IPS DF 4.7 (cell line): ENCODE data around the gene FAM98A.

ENCODE experiments used
- DNase-seq: peaks from one replicate; pipeline ENCODE4 v3.0.0-alpha.2; 2013; ENCODE audit warnings: low spot score; ENCODE audit errors: extremely low read depth

FAM98A gene

GRCh38 chr2:33599175-33599942 lies at the start of gene FAM98A:
TSS of gene FAM98A (minus strand) at chr2:33599299. CDS start at chr2:33599221, 78 bp downstream.
- peak; percentile 91 for DNase-seq

- DNase-seq, result no peak
Measured at GRCh38 chr2:33645861-33646260, 46.8 kb upstream of the FAM98A start.

- no peak for DNase-seq
Measured at GRCh38 chr2:33644215-33644614, 45.1 kb upstream of the FAM98A start.

GRCh38 chr2:33636001-33636400 lies 36.9 kb upstream of the FAM98A start:
- no peak for DNase-seq

GRCh38 chr2:33634261-33634910 lies 35.3 kb upstream of the FAM98A start:
- DNase-seq, result no peak

GRCh38 chr2:33633315-33633714 lies 34.2 kb upstream of the FAM98A start:
- no peak for DNase-seq

- no peak for DNase-seq
Measured at GRCh38 chr2:33632831-33633230, 33.7 kb upstream of the FAM98A start.

- no peak for DNase-seq
Measured at GRCh38 chr2:33628031-33628827, 29.1 kb upstream of the FAM98A start.

GRCh38 chr2:33619028-33619427 lies 19.9 kb upstream of the FAM98A start:
- DNase-seq, result no peak

GRCh38 chr2:33617989-33618388 lies 18.9 kb upstream of the FAM98A start:
- no peak for DNase-seq

GRCh38 chr2:33617401-33617800 lies 18.3 kb upstream of the FAM98A start:
- DNase-seq, result no peak

- no peak for DNase-seq
Measured at GRCh38 chr2:33616873-33617272, 17.8 kb upstream of the FAM98A start.

GRCh38 chr2:33614190-33614589 lies 15.1 kb upstream of the FAM98A start:
- no peak for DNase-seq

- DNase-seq, result no peak
Measured at GRCh38 chr2:33607905-33608304, 8.8 kb upstream of the FAM98A start.

- peak; percentile 75 for DNase-seq
Measured at GRCh38 chr2:33607251-33607721, 8.2 kb upstream of the FAM98A start.

- DNase-seq, result no peak
Measured at GRCh38 chr2:33606622-33607021, 7.5 kb upstream of the FAM98A start.

- no peak for DNase-seq
Measured at GRCh38 chr2:33606100-33606499, 7.0 kb upstream of the FAM98A start.

GRCh38 chr2:33605056-33605455 lies 6.0 kb upstream of the FAM98A start:
- DNase-seq, result no peak

- no peak for DNase-seq
Measured at GRCh38 chr2:33603416-33603815, 4.3 kb upstream of the FAM98A start.

GRCh38 chr2:33602201-33602830 lies 3.2 kb upstream of the FAM98A start:
- no peak for DNase-seq

- no peak for DNase-seq
Measured at GRCh38 chr2:33599943-33600192, 769 bp upstream of the FAM98A start.
